Dendritic cell treated with granulocyte-macrophage colony-stimulating factor and Interleukin-4, amounts not matched to agents 40 ng/mL and 50 ng/mL, for 4 days (primary cell): ENCODE results near the gene AHNAK.

Source experiments
- H3K27ac Mint-ChIP-seq: one replicate; pipeline ENCODE4 v1.8.0; 2022; ENCODE audit warnings: mild to moderate bottlenecking, mixed read lengths
- H3K27me3 Mint-ChIP-seq: one replicate; pipeline ENCODE4 v1.8.0; 2022; ENCODE audit warnings: mild to moderate bottlenecking, mixed read lengths
- H3K36me3 Mint-ChIP-seq: one replicate; pipeline ENCODE4 v1.8.0; 2022; ENCODE audit warnings: low read depth, mixed read lengths
- H3K4me1 Mint-ChIP-seq: one replicate; pipeline ENCODE4 v1.8.0; 2022; ENCODE audit warnings: low read depth, mixed read lengths
- H3K4me3 Mint-ChIP-seq: one replicate; pipeline ENCODE4 v1.8.0; 2022; ENCODE audit warnings: mild to moderate bottlenecking, moderate library complexity, mixed read lengths
- H3K9me3 Mint-ChIP-seq: one replicate; pipeline ENCODE4 v1.8.0; 2022; ENCODE audit warnings: mixed read lengths
- intact Hi-C: fragments of 100-400 bp; cut with micrococcal nuclease; formaldehyde crosslinking; loops from one replicate; pipeline ENCODE4 v1.15.0; 2022

AHNAK gene

DNA sequence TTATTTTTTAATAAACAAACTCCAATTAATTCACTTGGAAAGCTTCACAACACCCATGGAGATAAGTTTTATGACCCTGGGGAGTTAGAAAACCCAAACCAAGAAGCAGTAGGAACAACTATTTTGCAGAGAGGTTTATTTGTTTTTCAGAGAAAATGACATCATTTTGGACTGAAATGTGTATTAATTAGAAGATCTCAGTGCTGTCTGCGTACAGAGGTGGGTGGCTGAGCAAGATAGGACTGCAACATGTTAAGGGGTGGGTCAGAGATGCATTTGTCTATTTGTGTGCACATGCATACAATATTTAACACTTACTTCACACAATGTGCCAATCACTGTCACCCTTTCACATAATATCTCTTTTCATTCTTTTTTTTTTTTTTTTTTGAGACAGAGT lies 126.7 kb downstream of the AHNAK start:
- intact Hi-C loops: loop anchor here (5.0 kb wide), 1 partner anchor 87 kb away; no protein-coding TSS in a partner anchor
- H3K36me3 Mint-ChIP-seq: no peaks in the 10 kb centered on the region
- H3K9me3 Mint-ChIP-seq: no peaks in the 10 kb centered on the region
- H3K4me1 Mint-ChIP-seq: peaks cover 70% of the 10 kb centered on the region
- peak overlapping the region; percentile 68 for H3K27ac Mint-ChIP-seq
- no peak overlapping the region for H3K4me3 Mint-ChIP-seq
- H3K27me3 Mint-ChIP-seq: peaks cover 6% of the 10 kb centered on the region

DNA sequence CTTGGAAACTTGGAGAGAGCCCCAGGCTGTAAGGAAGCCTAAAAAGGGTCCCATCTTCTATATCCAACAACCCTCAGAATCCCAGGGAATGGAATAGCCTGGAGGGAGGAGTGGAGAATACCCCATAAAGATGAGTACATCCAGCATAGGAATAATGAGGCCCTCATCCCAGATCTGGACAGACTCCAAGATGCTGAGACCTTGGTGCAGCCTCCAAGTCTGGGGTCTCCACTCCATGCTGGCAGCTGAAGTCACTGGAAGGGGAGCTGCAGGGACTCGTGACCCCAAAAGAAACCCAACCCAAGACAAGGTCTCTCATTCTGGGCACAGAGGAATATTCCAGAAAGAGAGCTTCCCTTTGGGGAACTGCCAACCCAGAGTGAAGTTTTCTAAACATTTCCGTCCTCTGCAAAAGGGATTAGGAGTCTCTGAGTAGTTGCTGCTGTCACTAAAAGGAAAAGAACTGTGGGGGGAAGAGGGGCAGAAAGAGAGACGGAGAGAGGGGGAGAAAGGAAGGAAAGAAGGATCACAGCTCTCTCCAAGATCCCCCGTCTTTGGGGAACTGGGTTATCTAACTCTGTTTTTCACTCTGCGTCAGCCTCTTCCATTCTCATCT lies 127.2 kb downstream of the AHNAK start:
- peak overlapping the region; percentile 68 for H3K27ac Mint-ChIP-seq
- H3K36me3 Mint-ChIP-seq: no peaks in the 10 kb centered on the region

DNA sequence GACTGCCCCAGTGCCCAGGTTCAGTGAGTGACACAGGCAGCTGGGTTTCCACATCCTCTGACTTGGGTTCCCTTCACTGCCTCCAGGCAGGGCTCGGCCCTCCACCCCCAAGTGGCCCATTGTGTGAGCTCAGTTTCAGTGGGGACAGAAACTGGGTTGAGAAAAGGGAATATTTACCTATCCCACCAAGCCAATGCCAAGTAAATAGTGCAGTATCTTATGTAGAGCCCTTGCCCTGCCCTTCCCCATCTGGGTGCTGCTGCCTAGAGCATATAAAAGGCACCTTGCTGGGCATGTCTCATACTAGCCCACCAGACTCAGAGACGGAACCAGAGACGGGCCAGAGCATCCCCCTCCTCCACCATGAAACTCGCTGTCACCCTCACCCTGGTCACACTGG lies 127.9 kb downstream of the AHNAK start, which contains the start of gene SCGB1A1:
SCGB1A1 (plus strand) TSS at position 301 of the 400 bp plus-strand sequence; CDS start at position 364, 63 bp downstream.
- Mint-ChIP-seq H3K36me3 (no peaks in the 10 kb centered on the region), H3K27ac (peak within 1 kb of the TSS; percentile 68), H3K9me3 (no peaks in the 10 kb centered on the region), H3K27me3 (peaks cover 6% of the 10 kb centered on the region), H3K4me1 (peaks cover 67% of the 10 kb centered on the region), H3K4me3 (no peak within 1 kb of the TSS)
- intact Hi-C loops: no loop called here

More for the DNA sequence above, 127.2 kb downstream of the AHNAK start:
- H3K9me3 Mint-ChIP-seq: no peaks in the 10 kb centered on the region
- peaks cover 71% of the 10 kb centered on the region for H3K4me1 Mint-ChIP-seq
- H3K4me3 Mint-ChIP-seq: no peak overlapping the region
- H3K27me3 Mint-ChIP-seq: peaks cover 6% of the 10 kb centered on the region
- intact Hi-C loops: no loop called here

DNA sequence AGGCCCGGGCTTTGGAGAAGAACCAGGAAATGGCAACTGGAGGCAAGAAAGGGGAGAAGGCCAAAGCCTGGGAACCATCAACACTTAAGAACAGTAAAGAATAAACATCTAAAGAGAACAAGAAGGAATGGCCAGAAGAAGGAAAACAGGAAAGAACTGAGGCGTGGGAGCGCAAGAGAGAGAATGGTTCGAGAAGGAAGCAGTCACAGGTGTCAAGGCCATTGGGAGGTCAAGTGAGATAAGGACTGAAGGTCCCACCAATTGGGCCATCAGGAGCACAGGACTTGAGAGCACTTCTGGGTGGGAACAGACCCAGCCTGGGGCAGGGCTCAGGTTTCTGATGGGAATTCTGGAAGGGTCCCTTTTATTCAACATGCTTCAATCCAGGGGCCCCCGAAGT lies 128.5 kb downstream of the AHNAK start:
- Mint-ChIP-seq H3K36me3 (no peaks in the 10 kb centered on the region), H3K4me1 (peaks cover 61% of the 10 kb centered on the region), H3K9me3 (no peaks in the 10 kb centered on the region), H3K27ac (peak overlapping the region; percentile 6), H3K27me3 (peaks cover 2% of the 10 kb centered on the region), H3K4me3 (no peak overlapping the region)
- intact Hi-C loops: no loop called here

DNA sequence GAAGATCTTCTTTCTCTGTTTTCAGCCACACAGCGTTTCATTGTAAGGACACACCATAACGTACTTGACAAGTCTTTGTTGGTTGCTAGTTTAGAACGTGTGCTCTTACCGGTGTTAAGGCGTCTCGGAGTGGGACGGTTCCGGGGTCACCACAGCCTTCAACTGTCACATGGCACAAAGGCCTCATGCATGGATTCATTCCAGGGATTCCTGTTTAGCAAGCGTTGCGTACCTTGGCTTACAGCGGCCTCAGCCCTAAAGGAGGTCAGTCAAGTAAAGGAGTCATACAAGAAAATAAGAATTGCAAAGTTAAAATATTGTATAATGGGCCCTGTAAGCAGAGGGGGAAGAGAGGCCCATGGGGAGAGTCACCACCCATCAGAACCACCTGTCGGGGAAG lies 130.0 kb downstream of the AHNAK start:
- no peak overlapping the region for H3K27ac Mint-ChIP-seq

DNA sequence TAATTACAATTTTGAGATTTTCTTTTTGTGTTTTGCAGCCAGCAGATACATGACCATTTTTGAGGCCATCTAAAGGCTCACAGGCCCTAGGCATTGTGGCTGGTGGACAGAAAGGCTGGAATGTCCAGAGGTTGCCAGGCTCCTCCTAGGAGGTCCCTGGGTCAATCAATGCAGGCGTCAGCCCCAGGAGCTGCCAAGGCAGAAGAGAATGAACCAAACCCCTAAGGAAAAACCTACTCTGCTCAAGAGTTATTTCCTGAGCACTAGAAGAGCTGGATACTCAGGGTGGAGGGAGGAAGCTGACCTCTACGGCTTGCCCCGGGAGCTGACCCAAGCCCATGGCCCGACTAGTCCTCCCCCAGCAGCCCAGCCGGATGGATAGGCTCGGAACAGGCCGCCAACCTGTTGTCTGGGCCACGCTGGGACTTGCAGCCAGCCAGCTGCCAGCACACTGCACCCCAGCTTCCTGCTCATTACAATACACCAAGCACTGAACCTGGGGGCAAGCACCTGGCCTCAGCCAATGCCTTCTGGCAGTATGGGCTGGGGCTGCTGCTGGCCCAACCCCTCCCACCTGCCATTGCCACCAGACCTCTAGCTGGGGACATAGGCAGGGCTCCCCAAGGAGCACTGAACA lies 133.4 kb downstream of the AHNAK start:
- H3K4me1 Mint-ChIP-seq: peaks cover 21% of the 10 kb centered on the region
- no peak overlapping the region for H3K27ac Mint-ChIP-seq
- no peak overlapping the region for H3K4me3 Mint-ChIP-seq
- no peaks in the 10 kb centered on the region for H3K27me3 Mint-ChIP-seq
- H3K9me3 Mint-ChIP-seq: no peaks in the 10 kb centered on the region
- H3K36me3 Mint-ChIP-seq: no peaks in the 10 kb centered on the region
- intact Hi-C loops: no loop called here

More for the DNA sequence above, 130.0 kb downstream of the AHNAK start:
- no peak overlapping the region for H3K4me3 Mint-ChIP-seq
- intact Hi-C loops: no loop called here
- no peaks in the 10 kb centered on the region for H3K36me3 Mint-ChIP-seq
- H3K4me1 Mint-ChIP-seq: peaks cover 46% of the 10 kb centered on the region
- peaks cover 2% of the 10 kb centered on the region for H3K27me3 Mint-ChIP-seq
- no peaks in the 10 kb centered on the region for H3K9me3 Mint-ChIP-seq

DNA sequence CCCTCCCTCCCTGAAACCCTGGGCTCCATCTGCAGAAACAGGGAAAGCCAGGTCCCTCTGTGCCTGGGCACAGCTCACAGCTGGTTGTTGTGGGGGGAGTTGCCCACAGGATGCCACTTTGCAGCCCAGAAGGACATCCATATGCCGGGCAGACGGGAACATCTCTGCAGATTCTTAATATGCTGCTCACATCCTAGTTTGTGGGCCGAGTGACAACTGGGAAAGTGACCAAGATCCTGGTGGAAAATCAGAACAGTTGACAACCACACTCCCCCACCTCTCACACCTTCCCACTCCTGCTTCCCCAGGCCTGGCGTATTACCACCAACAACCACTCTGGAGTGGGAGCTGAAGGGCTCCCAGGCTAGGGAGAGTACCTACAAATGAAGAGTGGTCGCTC lies 135.1 kb downstream of the AHNAK start:
- H3K9me3 Mint-ChIP-seq: no peaks in the 10 kb centered on the region
- H3K27ac Mint-ChIP-seq: no peak overlapping the region
- no peaks in the 10 kb centered on the region for H3K27me3 Mint-ChIP-seq
- no peaks in the 10 kb centered on the region for H3K36me3 Mint-ChIP-seq
- intact Hi-C loops: no loop called here
- H3K4me3 Mint-ChIP-seq: no peak overlapping the region
- H3K4me1 Mint-ChIP-seq: peaks cover 15% of the 10 kb centered on the region

DNA sequence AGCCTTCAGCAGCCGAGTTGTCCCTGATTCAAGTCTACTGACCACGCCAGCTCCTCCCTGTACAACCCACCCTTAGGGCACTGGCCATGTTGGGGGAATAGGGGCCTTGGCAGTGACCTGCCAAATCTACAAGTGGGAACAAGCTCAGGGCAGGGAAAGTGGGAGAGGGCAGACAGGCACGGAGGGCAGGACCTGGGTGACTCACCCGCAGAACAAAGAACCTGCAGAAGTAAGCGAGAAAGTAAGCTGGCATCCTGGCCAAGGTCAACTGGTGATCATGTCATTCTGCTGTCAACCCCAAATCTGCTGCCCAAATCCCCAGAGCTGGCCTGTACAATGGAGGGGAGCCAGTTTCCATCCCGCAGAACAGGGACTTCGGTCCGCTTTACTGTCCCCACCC lies 135.6 kb downstream of the AHNAK start:
- Mint-ChIP-seq H3K9me3 (no peaks in the 10 kb centered on the region), H3K4me1 (peaks cover 11% of the 10 kb centered on the region), H3K4me3 (no peak overlapping the region), H3K27me3 (no peaks in the 10 kb centered on the region), H3K36me3 (no peaks in the 10 kb centered on the region), H3K27ac (no peak overlapping the region)
- intact Hi-C loops: no loop called here

DNA sequence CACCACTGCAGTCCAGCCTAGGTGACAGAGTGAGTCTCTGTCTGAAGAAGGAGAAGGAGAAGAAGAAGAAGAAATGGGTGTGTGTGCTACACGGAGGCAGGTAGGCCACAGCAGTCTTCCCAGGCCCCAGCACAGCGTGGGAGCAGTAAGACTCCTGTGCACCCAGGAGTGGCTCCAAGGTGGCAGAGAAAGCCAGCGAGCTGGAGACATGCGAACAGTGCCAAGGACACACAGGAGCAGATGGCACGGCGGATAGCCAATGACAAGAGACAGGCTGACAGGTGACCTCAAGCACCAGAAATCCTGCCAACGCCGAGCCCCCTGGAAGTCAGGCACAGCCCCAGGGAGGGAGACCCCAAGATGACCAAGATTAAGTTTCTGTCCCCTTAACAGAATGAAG lies 136.8 kb downstream of the AHNAK start:
- H3K4me1 Mint-ChIP-seq: peaks cover 4% of the 10 kb centered on the region
- no peaks in the 10 kb centered on the region for H3K36me3 Mint-ChIP-seq
- no peak overlapping the region for H3K4me3 Mint-ChIP-seq
- H3K27me3 Mint-ChIP-seq: peaks cover under 1% of the 10 kb centered on the region
- H3K9me3 Mint-ChIP-seq: no peaks in the 10 kb centered on the region
- intact Hi-C loops: no loop called here
- no peak overlapping the region for H3K27ac Mint-ChIP-seq

DNA sequence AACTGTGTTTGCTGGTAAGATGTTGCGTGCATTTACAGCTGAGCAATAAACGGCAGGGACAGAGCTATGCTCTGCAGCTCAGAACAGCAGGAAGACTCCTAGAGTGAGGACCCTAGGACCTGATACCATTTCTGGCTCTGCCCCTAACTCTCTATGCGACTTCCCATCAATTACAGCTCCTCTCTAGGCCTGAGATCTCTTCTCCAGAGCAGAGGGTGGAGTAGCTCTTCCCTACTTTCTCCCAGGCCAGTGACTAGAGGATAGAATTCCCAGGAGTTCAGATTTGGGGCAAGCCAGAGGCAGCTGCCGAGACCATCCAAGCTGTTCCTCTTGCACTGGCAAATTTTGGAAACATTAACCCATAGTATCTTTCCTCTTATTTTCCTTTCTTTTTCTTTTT lies 140.6 kb downstream of the AHNAK start:
- Mint-ChIP-seq H3K4me3 (no peak overlapping the region), H3K4me1 (peaks cover 22% of the 10 kb centered on the region), H3K27me3 (peaks cover 2% of the 10 kb centered on the region), H3K27ac (peak overlapping the region; percentile 63), H3K9me3 (no peaks in the 10 kb centered on the region), H3K36me3 (no peaks in the 10 kb centered on the region)
- intact Hi-C loops: no loop called here

DNA sequence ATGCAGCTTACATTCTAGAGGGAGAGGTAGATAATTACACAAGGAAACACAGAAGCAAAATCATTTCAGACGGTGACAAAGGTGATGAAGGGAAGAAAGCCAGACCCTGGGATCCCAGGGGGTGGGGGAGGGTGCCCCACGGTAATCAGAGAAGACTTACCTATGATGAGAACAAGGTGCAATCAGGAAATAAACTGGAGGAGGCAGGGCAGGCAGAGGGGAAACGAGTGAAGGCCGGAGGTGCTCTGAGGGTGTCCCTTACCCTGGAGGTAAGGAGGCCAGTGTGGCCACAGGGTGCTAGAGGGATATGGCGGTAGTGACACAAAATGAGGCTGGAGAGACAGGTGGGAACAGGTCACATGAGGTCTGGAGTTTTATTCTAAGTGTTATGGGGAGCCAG lies 141.7 kb downstream of the AHNAK start:
- intact Hi-C loops: no loop called here

DNA sequence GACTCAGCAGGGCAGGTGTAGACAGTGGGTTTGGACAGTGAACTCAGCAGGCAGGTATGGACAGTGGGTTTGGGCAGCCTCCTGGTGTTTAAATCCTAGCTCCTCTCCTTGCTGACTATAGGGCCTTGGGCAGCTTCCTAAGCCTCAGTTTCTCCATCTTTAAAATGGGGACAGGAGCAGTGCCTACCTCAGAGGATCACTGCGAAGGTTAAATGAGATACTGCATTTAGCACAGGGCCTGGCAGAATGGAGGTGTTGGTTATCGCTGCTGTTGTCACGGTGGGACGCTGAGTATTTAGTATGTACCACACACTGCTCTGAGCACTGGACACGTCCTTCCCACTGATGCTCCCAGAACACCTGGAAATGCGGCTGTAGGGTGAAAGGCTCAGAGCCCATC lies 142.2 kb downstream of the AHNAK start:
- H3K27ac Mint-ChIP-seq: peak overlapping the region; percentile 50
- no peaks in the 10 kb centered on the region for H3K9me3 Mint-ChIP-seq

More for the DNA sequence above, 141.7 kb downstream of the AHNAK start:
- no peaks in the 10 kb centered on the region for H3K36me3 Mint-ChIP-seq
- no peak overlapping the region for H3K4me3 Mint-ChIP-seq
- H3K27me3 Mint-ChIP-seq: peaks cover 2% of the 10 kb centered on the region
- H3K4me1 Mint-ChIP-seq: peaks cover 32% of the 10 kb centered on the region
- peak overlapping the region; percentile 50 for H3K27ac Mint-ChIP-seq
- H3K9me3 Mint-ChIP-seq: no peaks in the 10 kb centered on the region

DNA sequence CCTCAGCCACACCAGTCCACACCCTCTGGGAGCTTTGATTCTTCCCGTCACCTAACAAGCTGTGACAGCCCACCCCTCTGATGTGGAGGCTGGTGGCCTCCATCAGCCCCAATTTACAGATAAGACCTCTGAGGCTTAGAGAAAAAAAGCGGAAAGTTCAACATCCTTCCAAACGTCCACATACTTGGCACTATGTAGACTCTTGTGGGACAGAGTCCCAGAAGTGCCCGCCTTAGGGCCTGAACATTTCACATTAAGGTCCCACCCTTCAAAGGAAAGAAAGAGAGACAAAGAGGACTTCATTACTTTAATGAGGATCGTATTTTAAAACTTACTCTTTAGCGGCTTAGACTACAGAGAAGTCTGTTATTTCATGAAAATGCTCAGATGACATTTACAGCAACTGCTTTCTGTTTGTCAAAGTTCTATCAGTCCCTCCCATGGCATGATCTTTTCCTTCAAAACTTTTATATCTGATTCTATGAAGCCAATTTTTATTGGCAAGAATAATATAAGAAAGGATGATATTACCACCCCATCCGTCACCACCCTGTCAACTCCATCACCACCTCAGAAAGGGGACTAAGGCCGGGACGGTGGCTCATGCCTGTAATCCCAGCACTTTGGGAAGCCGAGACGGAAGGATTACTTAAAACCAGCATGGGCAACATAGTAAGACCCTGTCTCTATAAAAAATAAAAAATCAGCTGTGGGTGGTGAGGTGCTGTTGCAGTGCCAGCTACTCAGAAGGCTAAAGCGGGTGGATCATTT lies 143.5 kb downstream of the AHNAK start:
- Mint-ChIP-seq H3K4me1 (peaks cover 50% of the 10 kb centered on the region), H3K27ac (peak overlapping the region; percentile 78), H3K9me3 (no peaks in the 10 kb centered on the region), H3K4me3 (no peak overlapping the region), H3K36me3 (no peaks in the 10 kb centered on the region), H3K27me3 (peaks cover 2% of the 10 kb centered on the region)
- intact Hi-C loops: no loop called here

More for the DNA sequence above, 142.2 kb downstream of the AHNAK start:
- no peak overlapping the region for H3K4me3 Mint-ChIP-seq
- peaks cover 2% of the 10 kb centered on the region for H3K27me3 Mint-ChIP-seq
- peaks cover 37% of the 10 kb centered on the region for H3K4me1 Mint-ChIP-seq
- intact Hi-C loops: no loop called here
- no peaks in the 10 kb centered on the region for H3K36me3 Mint-ChIP-seq
